ENCODE measurements around the gene TMOD1. TPM values are rescaled to one million over a fixed set of nuclear protein-coding genes. Genes with fewer than 3 reads are reported as not detected.

TMOD1 gene
- total and polyA plus RNA-seq, 2 of the 8 experiments (the other 6 are each of a cell fraction or from before 2014, with no cell fraction given), result 0.17 to 0.88 TPM

- no peak for TF ChIP-seq E2F6 (IDR thresholded peaks at IDR 0.05)
- no peak for TF ChIP-seq BRCA1 (IDR thresholded peaks at IDR 0.05; ENCODE audit: low read depth, low read length)
- TF ChIP-seq YY1 (IDR thresholded peaks at IDR 0.05; ENCODE audit: low read depth, low read length), result no peak
- TF ChIP-seq BACH1 (IDR thresholded peaks at IDR 0.05; ENCODE audit: low read length), result no peak
- no peak for TF ChIP-seq SP2 (IDR thresholded peaks at IDR 0.05; ENCODE audit: low read length)
- TF ChIP-seq SAP30 (IDR thresholded peaks at IDR 0.05; ENCODE audit: insufficient read depth, insufficient replicate concordance, low read length), result no peak
- no peak for TF ChIP-seq EZH2 (IDR thresholded peaks at IDR 0.05; ENCODE audit: low read depth, low read length, severe bottlenecking)
- no peak for TF ChIP-seq ATF3 (IDR thresholded peaks at IDR 0.05; ENCODE audit: insufficient read depth, low read depth, low read length)
These were observed 7.4 kb downstream of the TMOD1 start (continued) for GRCh38 chr9:97508852-97509251.

Data from H1 (cell line).